Measurements from ENCODE around the gene PKNOX2.

Gene PKNOX2

GRCh38 chr11:125390946-125391345, 226.4 kb downstream of the PKNOX2 start:
- DNase-seq = no peak

- DNase-seq = no peak
These were observed 228.8 kb downstream of the PKNOX2 start for GRCh38 chr11:125393331-125393730.

DNA sequence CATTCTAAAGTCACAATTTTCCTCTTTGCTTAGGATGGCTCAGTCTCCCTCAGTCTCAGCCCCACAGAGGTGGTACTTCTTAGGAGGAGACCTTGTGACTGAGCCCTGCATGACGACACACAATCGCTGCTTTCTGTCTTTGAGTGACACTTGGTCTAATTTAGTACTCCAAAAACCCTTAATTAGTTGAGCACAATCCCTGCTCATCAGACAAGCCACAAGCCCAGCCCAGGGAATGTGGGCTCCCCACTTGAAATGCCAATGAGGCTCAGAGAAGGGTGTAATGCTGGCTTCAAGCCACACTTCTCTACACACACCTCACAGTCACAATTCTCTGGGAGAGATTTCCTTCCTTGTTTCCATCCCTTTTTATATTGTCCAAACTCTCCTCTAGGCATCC, 229.7 kb downstream of the PKNOX2 start:
- no peak for DNase-seq

DNA sequence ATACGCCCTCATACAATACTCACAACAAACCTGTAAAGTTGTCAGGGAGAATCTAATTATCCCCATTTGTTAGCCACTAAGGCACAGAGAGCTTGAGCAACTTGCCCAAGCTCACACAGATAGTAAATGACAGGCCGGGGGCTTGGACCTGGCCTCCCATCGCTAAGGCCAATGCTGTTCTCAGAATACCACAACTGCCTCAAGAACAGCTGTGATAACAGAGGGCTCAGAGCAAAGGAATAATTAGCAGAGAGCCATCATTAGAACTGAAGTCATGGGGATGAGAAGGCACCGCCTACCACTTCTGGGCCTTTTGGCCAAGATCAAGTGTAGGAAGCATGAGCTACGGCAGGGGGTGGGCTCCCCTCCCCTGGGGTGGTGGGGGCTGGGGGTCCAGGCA, 232.9 kb downstream of the PKNOX2 start:
- DNase-seq = no peak

GRCh38 chr11:125398475-125398874, 233.9 kb downstream of the PKNOX2 start:
- DNase-seq = no peak

DNA sequence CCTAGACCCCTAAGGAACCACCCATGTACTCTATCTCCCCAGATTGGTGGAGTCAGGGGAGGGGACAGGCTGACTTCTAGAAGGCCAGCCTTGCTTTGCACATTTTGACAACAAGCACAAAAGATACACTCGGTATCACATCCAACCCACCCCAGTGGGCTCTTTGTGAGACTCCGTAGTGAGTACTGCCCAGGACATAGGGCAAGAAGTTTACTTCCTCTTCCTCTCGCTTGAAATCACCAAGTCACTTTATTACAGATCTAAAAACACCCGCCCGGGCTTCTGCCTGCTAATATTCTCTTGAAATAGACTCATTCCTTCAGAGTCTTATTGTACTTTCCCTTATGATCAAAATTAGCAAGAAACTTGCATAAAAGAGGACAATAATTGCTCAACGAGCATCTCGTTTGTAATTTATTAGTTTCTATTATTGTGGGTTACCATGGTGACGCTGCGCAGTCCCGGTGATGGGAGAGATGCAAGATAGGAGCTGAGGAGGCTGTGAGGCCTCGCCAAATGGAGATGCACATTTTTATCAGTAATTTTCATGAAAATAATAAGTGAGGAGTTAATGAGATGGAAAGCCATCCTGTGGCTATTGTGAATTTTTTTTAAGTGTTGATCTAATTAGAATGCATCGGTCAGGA, 234.6 kb downstream of the PKNOX2 start:
- DNase-seq = no peak

GRCh38 chr11:125399945-125400344, 235.4 kb downstream of the PKNOX2 start:
- DNase-seq = no peak

GRCh38 chr11:125401235-125401634, 236.7 kb downstream of the PKNOX2 start:
- no peak for DNase-seq

DNA sequence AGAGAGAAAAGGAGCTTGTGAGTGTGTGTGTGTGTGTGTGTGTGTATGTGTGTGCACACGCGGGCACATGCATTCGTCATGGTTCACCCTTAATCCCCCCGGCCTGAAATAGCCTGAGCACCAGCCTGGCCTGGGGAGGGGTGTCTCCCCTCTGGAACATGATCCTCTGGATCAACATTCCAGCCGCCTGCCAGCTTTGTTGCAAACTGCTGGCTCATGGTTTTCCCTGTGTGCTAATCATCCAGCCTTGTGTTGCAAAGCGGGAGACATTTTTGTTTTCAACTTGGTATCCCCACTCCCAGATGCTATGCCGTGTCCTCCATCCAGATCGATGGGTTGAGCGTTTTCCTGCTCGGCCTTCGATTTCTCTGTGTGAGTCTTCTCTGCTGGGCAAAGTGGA, 237.2 kb downstream of the PKNOX2 start:
- DNase-seq = no peak

GRCh38 chr11:125402435-125402834, 237.9 kb downstream of the PKNOX2 start:
- DNase-seq = no peak

GRCh38 chr11:125404157-125404810, 239.7 kb downstream of the PKNOX2 start:
- no peak for DNase-seq

DNA sequence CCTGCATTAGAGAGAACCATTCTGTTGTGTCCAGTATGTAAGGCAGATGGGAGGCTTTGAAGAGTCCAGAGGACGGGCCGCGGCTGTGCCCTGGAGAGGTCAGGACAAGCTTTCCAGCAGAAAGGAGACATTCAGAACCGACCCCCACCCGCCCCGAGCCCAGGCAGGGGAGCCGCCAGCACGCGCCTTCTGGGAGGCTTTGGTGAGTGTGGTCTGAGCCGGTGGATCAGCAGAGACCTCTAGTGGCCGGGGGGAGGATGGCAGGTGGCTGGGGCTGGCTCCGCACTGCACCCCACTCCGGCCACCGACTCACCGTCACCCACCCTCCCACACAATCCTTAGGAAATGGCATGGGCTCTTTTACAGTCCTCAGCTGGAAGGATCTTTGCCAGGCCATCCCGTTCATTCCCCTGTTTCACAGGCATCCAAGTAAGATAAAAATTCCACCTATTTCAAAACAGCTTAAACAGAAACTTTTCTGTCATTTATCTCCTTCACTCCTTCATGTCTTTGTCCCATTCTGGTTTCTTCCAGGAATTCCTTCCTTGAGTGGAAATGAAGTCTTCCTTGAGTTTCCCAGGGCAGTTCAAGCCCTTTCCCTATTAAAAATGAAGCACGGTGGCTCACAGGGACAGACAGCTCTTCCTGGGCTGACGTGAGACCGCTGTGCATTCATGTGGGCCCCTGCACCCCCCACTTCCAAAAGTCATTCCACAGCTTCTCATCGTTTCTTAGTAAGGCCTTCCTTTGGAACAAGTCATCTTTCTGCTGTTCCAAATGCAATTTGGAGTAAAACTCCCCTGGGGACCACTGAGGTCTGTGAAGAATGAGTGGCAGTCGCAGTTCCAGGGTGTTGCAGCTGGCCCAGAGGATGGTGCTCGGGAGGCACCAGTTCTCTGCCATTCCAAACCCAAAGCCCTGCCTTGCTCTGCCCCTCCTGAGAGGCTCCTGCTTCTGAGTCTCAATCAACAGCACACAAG, 240.6 kb downstream of the PKNOX2 start:
- DNase-seq = peak; percentile 5

DNA sequence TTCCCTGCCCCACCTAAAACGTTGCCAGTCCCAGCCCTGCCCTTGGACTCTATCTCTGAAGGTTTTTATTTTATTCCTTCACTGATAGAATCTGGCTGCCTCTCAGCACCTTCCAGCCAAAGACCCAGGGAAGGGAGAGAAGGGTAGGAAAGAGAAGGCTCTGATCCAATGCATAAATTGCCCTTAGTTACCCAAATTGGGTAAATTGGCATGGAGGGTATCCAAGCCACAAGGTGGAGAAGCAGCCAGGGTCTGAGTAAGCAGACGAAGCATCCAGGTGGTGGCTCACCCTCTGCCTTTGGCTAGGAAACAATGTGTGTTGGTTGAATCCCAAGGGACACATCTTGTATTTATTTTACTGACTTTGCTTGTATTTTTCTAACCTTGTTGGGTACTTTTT, 242.5 kb downstream of the PKNOX2 start:
- no peak for DNase-seq

DNA sequence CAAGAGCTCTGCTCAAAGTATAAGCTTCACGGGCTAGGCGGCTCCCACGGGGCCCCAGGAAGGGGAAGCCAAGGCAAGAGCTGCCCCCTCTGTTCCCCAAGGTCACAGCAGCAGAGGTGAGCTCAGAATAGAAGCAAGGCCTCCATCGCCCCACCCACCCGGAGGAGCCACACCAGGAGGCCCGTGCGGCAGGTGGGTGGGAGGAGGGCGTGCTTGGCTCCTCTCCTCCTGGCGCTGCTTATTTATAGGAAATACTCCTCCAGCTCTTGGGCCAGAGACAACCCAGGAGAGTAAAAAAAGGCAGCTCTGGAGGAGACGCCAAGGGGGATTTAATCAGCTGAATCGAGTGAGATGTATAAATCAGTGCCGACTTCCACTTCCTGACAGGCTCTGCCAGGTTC, 243.8 kb downstream of the PKNOX2 start:
- DNase-seq = no peak

GRCh38 chr11:125410091-125410490, 245.5 kb downstream of the PKNOX2 start:
- no peak for DNase-seq

- no peak for DNase-seq
These were observed 247.6 kb downstream of the PKNOX2 start for GRCh38 chr11:125412177-125412496.

GRCh38 chr11:125412509-125412908, 248.0 kb downstream of the PKNOX2 start:
- no peak for DNase-seq

DNA sequence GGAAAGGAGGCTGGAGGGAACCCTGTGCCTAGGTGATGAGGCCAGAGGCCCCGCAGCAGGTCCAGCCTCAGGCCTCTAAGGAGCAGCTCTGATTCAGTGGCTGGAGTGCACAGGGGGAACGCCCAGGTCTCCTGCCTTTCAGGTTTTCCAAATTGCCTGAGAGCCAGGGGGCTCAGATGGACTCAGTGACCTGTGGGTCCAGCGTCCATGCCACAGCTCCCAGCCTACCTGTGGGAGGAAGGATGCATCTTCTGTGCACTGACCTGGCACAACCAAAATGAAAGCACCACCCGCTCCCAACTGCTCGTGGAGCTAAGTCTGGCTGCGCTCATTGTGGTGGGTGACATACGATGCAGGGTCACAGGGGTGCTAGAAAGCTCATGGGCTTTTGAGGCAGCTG, 248.7 kb downstream of the PKNOX2 start:
- no peak for DNase-seq

GRCh38 chr11:125414121-125414520, 249.6 kb downstream of the PKNOX2 start:
- DNase-seq = no peak

DNA sequence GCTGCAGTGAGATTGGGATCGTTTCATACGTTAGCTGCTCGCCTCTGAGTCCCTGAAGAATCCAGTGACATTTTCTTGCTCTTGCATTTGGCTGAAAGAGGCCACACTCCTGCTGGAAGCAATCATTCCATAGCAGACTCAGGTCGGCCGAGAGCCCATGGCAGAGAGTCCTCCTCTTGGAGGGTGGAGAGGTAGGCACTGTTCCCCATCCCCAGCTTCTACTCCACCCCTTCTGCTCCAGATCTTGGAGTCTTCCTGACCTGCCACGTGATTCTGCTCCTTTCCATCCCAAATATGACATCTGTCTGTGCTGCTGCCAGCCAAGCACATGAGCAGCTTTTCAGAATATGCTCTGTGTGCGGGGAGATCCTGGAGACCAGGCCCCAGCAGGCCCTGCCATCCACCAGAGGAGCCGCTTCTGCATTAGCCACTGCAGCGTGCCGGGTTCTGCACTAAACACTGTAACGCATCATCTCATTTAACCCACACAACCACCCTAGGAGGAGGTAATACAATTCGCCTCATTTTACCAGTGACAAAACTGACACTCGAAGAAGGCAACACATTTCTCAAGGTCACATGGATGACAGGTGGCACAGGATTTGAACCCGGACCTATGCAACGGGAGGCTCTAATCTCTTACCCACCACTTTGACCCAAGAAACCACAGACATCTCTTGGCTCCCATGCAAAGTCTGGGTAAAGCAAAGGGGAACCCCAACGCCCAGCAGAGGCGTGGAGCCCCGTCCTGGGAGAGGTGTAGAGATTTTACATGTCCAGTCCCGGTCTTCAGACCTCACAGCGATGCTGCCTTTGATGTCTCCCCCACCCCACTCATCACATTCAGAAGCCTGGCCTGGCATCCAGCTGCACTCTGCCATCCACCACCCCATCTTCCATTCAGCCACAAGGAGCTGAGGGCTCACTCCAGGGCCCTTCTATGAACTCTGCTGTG, 252.7 kb downstream of the PKNOX2 start:
- no peak for DNase-seq

DNA sequence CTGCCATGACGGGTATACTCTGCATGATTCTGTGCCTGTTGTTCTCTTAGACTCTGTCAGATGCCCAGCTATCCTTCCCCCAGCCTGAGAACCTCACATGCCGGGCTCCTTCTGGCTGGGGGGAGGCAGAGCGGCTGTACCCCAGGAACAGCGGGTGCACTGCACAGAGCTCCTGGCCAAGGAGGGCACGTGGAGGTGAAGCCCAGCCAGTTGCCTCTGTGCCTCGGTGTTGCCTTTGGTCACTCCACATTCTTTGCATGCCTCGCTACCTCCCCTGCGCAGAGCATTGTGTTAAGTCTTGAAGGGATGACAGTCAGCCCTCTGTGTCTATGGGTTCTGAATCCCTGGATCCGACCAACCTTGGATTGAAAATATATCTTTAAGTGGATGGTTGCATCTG, 253.8 kb downstream of the PKNOX2 start:
- no peak for DNase-seq

DNA sequence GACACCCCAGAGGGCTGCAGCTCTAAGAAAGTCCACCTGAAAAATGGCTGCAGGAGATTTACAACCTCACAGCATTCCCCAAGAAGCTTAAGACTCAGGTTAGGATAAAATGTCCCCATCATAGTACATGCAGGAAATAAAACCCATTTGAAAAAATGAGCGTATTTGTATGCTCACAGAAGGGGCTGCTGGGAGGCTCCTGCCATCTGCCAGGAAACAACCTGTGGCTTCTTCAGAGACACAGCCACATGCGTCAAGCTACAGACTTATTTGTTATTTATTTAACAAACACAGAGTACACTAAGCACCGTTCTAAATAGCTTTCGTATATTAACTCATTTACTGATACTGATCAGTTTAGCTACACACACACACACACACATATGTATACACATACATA, 258.1 kb downstream of the PKNOX2 start:
- no peak for DNase-seq

Measured in NCI-H774 (cell line).